HepG2 (cell line): Measurements from ENCODE around the gene UQCRC2. TPM values are rescaled to one million over a fixed set of nuclear protein-coding genes. Genes with fewer than 3 reads are reported as not detected.

ENCODE experiments used
- ATAC-seq: fragments of 200-7000 bp; cut with Tn5 transposase; 3 replicates; pipeline ENCODE4 v1.9.1; 2020; ENCODE audit warnings: mild to moderate bottlenecking, moderate library complexity
- BruUV-seq: library from RNA; stranded (reverse); fragments of 400-500 nt; replicated peaks from 2 replicates; lab custom pipeline; 2021; lab: Mats Ljungman, UMichigan
- CTCF ChIA-PET: fragments of 300-600 bp; formaldehyde crosslinking; extraction: SDS; loops from one replicate; lab custom pipeline; 2021; ENCODE audit warnings: low total read pairs, inconsistent platforms, low intra/inter-chr PET ratio; lab: Yijun Ruan, JAX
- POLR2A ChIA-PET: fragments of 350-600 bp; sonication (Branson Sonifier 250); formaldehyde crosslinking; loops from one replicate; lab custom pipeline; 2020; ENCODE audit warnings: antibody characterized with exemption, inconsistent platforms; lab: Yijun Ruan, JAX
- DNase-seq: peaks from one replicate; pipeline ENCODE4 v3.0.0-alpha.2; 2015; ENCODE audit warnings: low spot score
- FAIRE-seq: peaks from 3 replicates; lab custom pipeline; 2011; peaks lifted over from hg19 to GRCh38; lab: Jason Lieb, UNC
- H2AFZ ChIP-seq: one replicate; pipeline ENCODE4 v1.6.1; 2011; ENCODE audit warnings: low read length, inconsistent platforms
- H3K27ac ChIP-seq: fragments of 300-600 bp; 3 replicates; pipeline ENCODE4 v1.8.0; 2011; ENCODE audit warnings: mixed run types, mild to moderate bottlenecking, mixed read lengths, low read length, inconsistent platforms; ENCODE audit not compliant: insufficient read depth; ENCODE audit errors: extremely low read length
- H3K27me3 ChIP-seq, 2 experiments: fragments of 200-600 bp in 1 of 2; 2 replicates in 1 of 2; 3 replicates in 1 of 2; pipeline versions ENCODE4 v1.6.0 to v1.8.0; 2011; ENCODE audit warnings: low read length in 2 of 2, mild to moderate bottlenecking in 2 of 2, moderate library complexity in 2 of 2, inconsistent platforms in 1 of 2; ENCODE audit not compliant: insufficient read depth in 2 of 2, control insufficient read depth in 1 of 2
- H3K36me3 ChIP-seq, 2 experiments: fragments of 200-600 bp in 1 of 2; replicated peaks in 1 of 2; 2 replicates in 1 of 2; 3 replicates in 1 of 2; pipeline versions ENCODE4 v1.5.1 to v1.8.0; 2011; ENCODE audit warnings: low read length in 2 of 2, inconsistent platforms in 1 of 2; ENCODE audit not compliant: insufficient read depth in 2 of 2, control insufficient read depth in 1 of 2
- H3K4me1 ChIP-seq: 2 replicates; pipeline ENCODE4 v1.5.1; 2012; ENCODE audit warnings: low read length, inconsistent platforms; ENCODE audit not compliant: insufficient read depth
- H3K4me2 ChIP-seq: 2 replicates; pipeline ENCODE4 v1.6.0; 2011; ENCODE audit warnings: low read depth, low read length, inconsistent platforms
- H3K4me3 ChIP-seq, 3 experiments: fragments of 200-600 bp in 1 of 3; sonication (generic), shearing (Covaris generic) in 1 of 3; replicated peaks in 1 of 3; 2 replicates each; pipeline ENCODE4 v1.5.1; 2011 to 2016; ENCODE audit warnings: low read length in 3 of 3, inconsistent platforms in 2 of 3, low read depth in 2 of 3, mild to moderate bottlenecking in 2 of 3, control low read depth in 1 of 3, mixed read lengths in 1 of 3; ENCODE audit not compliant: insufficient read depth in 1 of 3
- H3K79me2 ChIP-seq: one replicate; pipeline ENCODE4 v1.6.1; 2011; ENCODE audit warnings: low read length, inconsistent platforms; ENCODE audit not compliant: insufficient read depth
- H3K9ac ChIP-seq: 2 replicates; pipeline ENCODE4 v1.6.0; 2011; ENCODE audit warnings: mild to moderate bottlenecking, low read depth, low read length, inconsistent platforms; ENCODE audit not compliant: insufficient read depth
- H3K9me3 ChIP-seq: 2 replicates; pipeline ENCODE4 v1.5.1; 2012; ENCODE audit warnings: mild to moderate bottlenecking, low read length
- H4K20me1 ChIP-seq: 2 replicates; pipeline ENCODE4 v1.6.0; 2011; ENCODE audit warnings: inconsistent platforms, mild to moderate bottlenecking, low read length, moderate library complexity; ENCODE audit not compliant: insufficient read depth
- CCDC6 ChIP-seq: sonication (generic); formaldehyde crosslinking; IDR thresholded peaks from 2 replicates; pipeline ENCODE4 v1.8.1; 2022; ENCODE audit warnings: mild to moderate bottlenecking, missing genetic modification reagents, moderate library complexity
- CEBPB ChIP-seq: IDR thresholded peaks from 2 replicates; pipeline ENCODE4 v1.6.1; 2011; ENCODE audit warnings: low read depth, low read length, improper control_type of control experiment, borderline replicate concordance
- CEBPG ChIP-seq: IDR thresholded peaks from 2 replicates; pipeline ENCODE4 v1.6.1; 2016
- CHD2 ChIP-seq: IDR thresholded peaks from 2 replicates; pipeline ENCODE4 v1.6.1; 2011; ENCODE audit warnings: low read depth, low read length, improper control_type of control experiment
- FOSL2 ChIP-seq: sonication (generic); formaldehyde crosslinking; IDR thresholded peaks from 2 replicates; pipeline ENCODE4 v1.4.0; 2020; ENCODE audit warnings: missing genetic modification reagents
- FOXA3 ChIP-seq: IDR thresholded peaks from 2 replicates; pipeline ENCODE4 v1.6.1; 2016; ENCODE audit warnings: missing genetic modification reagents, missing compliant biosample characterization
- KLF15 ChIP-seq: sonication (generic); formaldehyde crosslinking; IDR thresholded peaks from 2 replicates; pipeline ENCODE4 v1.8.1; 2023; ENCODE audit warnings: borderline replicate concordance, mild to moderate bottlenecking, inconsistent platforms, missing genetic modification reagents, mixed read lengths
- NR2F1 ChIP-seq, 2 experiments: fragments of 450-650 bp in 1 of 2; formaldehyde crosslinking in 1 of 2; IDR thresholded peaks; 2 replicates each; pipeline versions ENCODE4 v1.5.0 to v1.6.1; 2016 to 2020; ENCODE audit warnings: mild to moderate bottlenecking in 1 of 2, missing compliant biosample characterization in 1 of 2, missing genetic modification reagents in 1 of 2, moderate library complexity in 1 of 2
- TSC22D2 ChIP-seq: sonication (generic); formaldehyde crosslinking; IDR thresholded peaks from 2 replicates; pipeline ENCODE4 v1.5.1; 2020; ENCODE audit warnings: missing genetic modification reagents, mild to moderate bottlenecking, borderline replicate concordance
- ZMYM2 ChIP-seq: sonication (generic); formaldehyde crosslinking; IDR thresholded peaks from 2 replicates; pipeline ENCODE4 v1.8.0; 2022; ENCODE audit warnings: mild to moderate bottlenecking, missing genetic modification reagents
- ZNF143 ChIP-seq: sonication (generic); formaldehyde crosslinking; IDR thresholded peaks from 2 replicates; pipeline ENCODE4 v1.4.0; 2020; ENCODE audit warnings: missing genetic modification reagents
- WGBS: methylation state at CpG from one replicate; pipeline ENCODE4 v1.1.6; 2017; ENCODE audit warnings: low lambda C conversion rate; 5-methylcytosine and 5-hydroxymethylcytosine counted together
- in situ Hi-C: cut with HindIII; loops from 2 replicates; pipeline ENCODE4 v1.10.0; 2017; ENCODE audit warnings: low pct_unique_long_range_greater_than_20kb; ENCODE audit not compliant: extremely low pct_ligation_motif_present
- intact Hi-C: fragments of 100-400 bp; cut with micrococcal nuclease; formaldehyde crosslinking; loops from one replicate; pipeline ENCODE4 v1.10.0; 2022; ENCODE audit not compliant: unreplicated experiment
- polyA plus RNA-seq, 8 experiments: library from polyadenylated mRNA; depleted of rRNA in 3 of 8; stranded (reverse) in 7 of 8; unstranded in 1 of 8; fragments of >200 nt; fragmentation: Illumina TruSeq in 4 of 8; extraction: Trizol in 4 of 8; gene quantifications; 2 replicates each; pipeline versions ENCODE4 v1.2.1 to v1.2.3, GENCODE V29; 2011 to 2016; ENCODE audit warnings: low read depth in 4 of 8, missing spikeins in 1 of 8, mixed read lengths in 1 of 8; ENCODE audit not compliant: insufficient read depth in 1 of 8
- total RNA-seq, 5 experiments: library from RNA; depleted of rRNA; stranded (reverse); fragments of >200 nt; fragmentation: Illumina TruSeq; extraction: Trizol; gene quantifications; 2 replicates each; pipeline ENCODE4 v1.2.3, GENCODE V29; 2016; ENCODE audit warnings: low read depth in 1 of 5
- TF ChIP-seq, protein P1 (sequence below): sonication (generic); formaldehyde crosslinking; IDR thresholded peaks from 2 replicates; pipeline ENCODE4 v1.5.0; 2020; ENCODE audit warnings: mild to moderate bottlenecking, missing genetic modification reagents, borderline replicate concordance
- TF ChIP-seq, protein P2 (sequence below): sonication (generic); formaldehyde crosslinking; IDR thresholded peaks from 2 replicates; pipeline ENCODE4 v1.5.0; 2020; ENCODE audit warnings: mild to moderate bottlenecking, missing genetic modification reagents, moderate library complexity
- TF ChIP-seq, protein P3 (sequence below): sonication (generic); formaldehyde crosslinking; IDR thresholded peaks from 2 replicates; pipeline ENCODE4 v1.4.0; 2020; ENCODE audit warnings: missing genetic modification reagents, borderline replicate concordance
- TF ChIP-seq, protein P4 (sequence below): sonication (generic); formaldehyde crosslinking; IDR thresholded peaks from 2 replicates; pipeline ENCODE4 v1.5.0; 2020; ENCODE audit warnings: missing genetic modification reagents

The UQCRC2 gene
- total and polyA plus RNA-seq, 2 of the 13 experiments (the other 11 are each of a cell fraction or from before 2014, with no cell fraction given), result 442 to 536 TPM

DNA sequence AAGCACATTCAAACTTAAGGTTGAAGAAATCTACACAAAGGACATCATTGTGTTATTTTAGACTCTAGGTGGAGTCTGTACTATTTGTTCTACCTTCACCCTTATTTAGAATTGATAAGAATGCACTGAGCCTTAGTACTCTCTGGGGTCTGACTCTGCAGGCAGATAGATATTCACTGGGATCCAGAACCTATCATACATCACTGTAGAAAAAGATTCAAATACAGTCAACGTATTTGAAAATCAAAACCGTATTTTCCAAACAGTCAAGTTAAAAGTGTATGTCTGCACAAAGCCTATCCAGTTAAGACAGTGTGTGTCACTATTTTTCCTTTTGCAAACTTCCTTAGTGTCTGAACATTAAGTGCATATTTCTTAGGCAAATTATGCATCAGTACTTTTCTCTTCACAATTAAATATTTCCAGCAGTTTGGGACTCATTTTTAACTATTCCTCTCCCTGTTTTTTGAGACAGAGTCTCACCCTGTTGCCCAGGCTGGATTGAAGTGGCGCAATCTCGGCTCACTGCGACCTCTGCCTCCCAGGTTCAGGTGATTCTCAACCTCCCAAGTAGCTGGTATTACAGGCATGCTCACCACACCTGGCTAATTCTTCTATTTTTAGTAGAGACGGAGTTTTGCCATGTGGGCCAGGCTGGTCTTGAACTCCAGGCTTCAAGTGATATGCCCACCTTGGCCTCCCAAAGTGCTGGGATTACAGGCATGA lies 77.1 kb downstream of the UQCRC2 start:
- in situ Hi-C loops (no loop called here), intact Hi-C loops (no loop called here)
- FAIRE-seq, result peak; percentile 42
- peak; percentile 85 for DNase-seq
- BruUV-seq, result no TSS peak
- Histone ChIP-seq H3K4me2 (peak overlapping the region; percentile 65), H4K20me1 (peaks cover 5% of the 10 kb centered on the region), H3K4me3 (peak overlapping the region in 2 of 3 experiments; percentile 2 to 26; a peak in 1 of 6 replicates), H3K79me2 (peaks cover 59% of the 10 kb centered on the region), H3K36me3 (peaks cover 0 to 4% of the 10 kb centered on the region in 2 experiments; a peak in 4 of 5 replicates), H3K27me3 (no peaks in the 10 kb centered on the region), H2AFZ (no peak overlapping the region), H3K9me3 (no peaks in the 10 kb centered on the region), H3K27ac (peak overlapping the region; percentile 66), H3K4me1 (peaks cover 66% of the 10 kb centered on the region), H3K9ac (peak overlapping the region; percentile 28; the same call in 1 of the 2 replicates)
- WGBS, result 36% methylated on average over 6 of the region's 6 CpGs
- ChIA-PET CTCF (interaction anchor here (1.1 kb wide), 1 partner anchor 159 kb away, joined by 3 read pairs; no protein-coding TSS in a partner anchor), POLR2A (interaction anchor here (0.8 kb wide), 3 partner anchors 14 to 22 kb away, joined by 3 to 4 read pairs (median 3); no protein-coding TSS in a partner anchor)
- ATAC-seq, result peak; percentile 96
- TF ChIP-seq, protein P1, sequence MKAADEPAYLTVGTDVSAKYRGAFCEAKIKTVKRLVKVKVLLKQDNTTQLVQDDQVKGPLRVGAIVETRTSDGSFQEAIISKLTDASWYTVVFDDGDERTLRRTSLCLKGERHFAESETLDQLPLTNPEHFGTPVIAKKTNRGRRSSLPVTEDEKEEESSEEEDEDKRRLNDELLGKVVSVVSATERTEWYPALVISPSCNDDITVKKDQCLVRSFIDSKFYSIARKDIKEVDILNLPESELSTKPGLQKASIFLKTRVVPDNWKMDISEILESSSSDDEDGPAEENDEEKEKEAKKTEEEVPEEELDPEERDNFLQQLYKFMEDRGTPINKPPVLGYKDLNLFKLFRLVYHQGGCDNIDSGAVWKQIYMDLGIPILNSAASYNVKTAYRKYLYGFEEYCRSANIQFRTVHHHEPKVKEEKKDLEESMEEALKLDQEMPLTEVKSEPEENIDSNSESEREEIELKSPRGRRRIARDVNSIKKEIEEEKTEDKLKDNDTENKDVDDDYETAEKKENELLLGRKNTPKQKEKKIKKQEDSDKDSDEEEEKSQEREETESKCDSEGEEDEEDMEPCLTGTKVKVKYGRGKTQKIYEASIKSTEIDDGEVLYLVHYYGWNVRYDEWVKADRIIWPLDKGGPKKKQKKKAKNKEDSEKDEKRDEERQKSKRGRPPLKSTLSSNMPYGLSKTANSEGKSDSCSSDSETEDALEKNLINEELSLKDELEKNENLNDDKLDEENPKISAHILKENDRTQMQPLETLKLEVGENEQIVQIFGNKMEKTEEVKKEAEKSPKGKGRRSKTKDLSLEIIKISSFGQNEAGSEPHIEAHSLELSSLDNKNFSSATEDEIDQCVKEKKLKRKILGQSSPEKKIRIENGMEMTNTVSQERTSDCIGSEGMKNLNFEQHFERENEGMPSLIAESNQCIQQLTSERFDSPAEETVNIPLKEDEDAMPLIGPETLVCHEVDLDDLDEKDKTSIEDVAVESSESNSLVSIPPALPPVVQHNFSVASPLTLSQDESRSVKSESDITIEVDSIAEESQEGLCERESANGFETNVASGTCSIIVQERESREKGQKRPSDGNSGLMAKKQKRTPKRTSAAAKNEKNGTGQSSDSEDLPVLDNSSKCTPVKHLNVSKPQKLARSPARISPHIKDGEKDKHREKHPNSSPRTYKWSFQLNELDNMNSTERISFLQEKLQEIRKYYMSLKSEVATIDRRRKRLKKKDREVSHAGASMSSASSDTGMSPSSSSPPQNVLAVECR (CRISPR knock-in tag), result peak; percentile 34; the same call in 1 of the 2 replicates
- TF ChIP-seq FOSL2 (CRISPR knock-in tag), result peak; percentile 52
- 0 out of 2 replicates have a peak, but pooled peaks have one; percentile 27 for TF ChIP-seq ZMYM2 (CRISPR knock-in tag)
- peak; percentile 89 for TF ChIP-seq CEBPB
- no peak for TF ChIP-seq CHD2
- TF ChIP-seq NR2F1 (CRISPR knock-in tag; IDR thresholded peaks at IDR 0.05), result no peak; a peak in 1 of 4 replicates
- TF ChIP-seq FOXA3 (CRISPR knock-in tag), result peak; percentile 36
- TF ChIP-seq ZNF143 (CRISPR knock-in tag), result no peak
- TF ChIP-seq KLF15 (CRISPR knock-in tag), result no peak
- TF ChIP-seq, protein P2, sequence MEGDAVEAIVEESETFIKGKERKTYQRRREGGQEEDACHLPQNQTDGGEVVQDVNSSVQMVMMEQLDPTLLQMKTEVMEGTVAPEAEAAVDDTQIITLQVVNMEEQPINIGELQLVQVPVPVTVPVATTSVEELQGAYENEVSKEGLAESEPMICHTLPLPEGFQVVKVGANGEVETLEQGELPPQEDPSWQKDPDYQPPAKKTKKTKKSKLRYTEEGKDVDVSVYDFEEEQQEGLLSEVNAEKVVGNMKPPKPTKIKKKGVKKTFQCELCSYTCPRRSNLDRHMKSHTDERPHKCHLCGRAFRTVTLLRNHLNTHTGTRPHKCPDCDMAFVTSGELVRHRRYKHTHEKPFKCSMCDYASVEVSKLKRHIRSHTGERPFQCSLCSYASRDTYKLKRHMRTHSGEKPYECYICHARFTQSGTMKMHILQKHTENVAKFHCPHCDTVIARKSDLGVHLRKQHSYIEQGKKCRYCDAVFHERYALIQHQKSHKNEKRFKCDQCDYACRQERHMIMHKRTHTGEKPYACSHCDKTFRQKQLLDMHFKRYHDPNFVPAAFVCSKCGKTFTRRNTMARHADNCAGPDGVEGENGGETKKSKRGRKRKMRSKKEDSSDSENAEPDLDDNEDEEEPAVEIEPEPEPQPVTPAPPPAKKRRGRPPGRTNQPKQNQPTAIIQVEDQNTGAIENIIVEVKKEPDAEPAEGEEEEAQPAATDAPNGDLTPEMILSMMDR (CRISPR knock-in tag), result peak; percentile 28; the same call in 1 of the 2 replicates
- TF ChIP-seq TSC22D2, result no peak
- TF ChIP-seq, protein P3, sequence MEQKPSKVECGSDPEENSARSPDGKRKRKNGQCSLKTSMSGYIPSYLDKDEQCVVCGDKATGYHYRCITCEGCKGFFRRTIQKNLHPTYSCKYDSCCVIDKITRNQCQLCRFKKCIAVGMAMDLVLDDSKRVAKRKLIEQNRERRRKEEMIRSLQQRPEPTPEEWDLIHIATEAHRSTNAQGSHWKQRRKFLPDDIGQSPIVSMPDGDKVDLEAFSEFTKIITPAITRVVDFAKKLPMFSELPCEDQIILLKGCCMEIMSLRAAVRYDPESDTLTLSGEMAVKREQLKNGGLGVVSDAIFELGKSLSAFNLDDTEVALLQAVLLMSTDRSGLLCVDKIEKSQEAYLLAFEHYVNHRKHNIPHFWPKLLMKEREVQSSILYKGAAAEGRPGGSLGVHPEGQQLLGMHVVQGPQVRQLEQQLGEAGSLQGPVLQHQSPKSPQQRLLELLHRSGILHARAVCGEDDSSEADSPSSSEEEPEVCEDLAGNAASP, result 0 out of 2 replicates have a peak, but pooled peaks have one; percentile 23
- 0 out of 2 replicates have a peak, but pooled peaks have one; percentile 0 for TF ChIP-seq CCDC6
- peak; percentile 92 for TF ChIP-seq CEBPG (CRISPR knock-in tag)
- TF ChIP-seq, protein P4, sequence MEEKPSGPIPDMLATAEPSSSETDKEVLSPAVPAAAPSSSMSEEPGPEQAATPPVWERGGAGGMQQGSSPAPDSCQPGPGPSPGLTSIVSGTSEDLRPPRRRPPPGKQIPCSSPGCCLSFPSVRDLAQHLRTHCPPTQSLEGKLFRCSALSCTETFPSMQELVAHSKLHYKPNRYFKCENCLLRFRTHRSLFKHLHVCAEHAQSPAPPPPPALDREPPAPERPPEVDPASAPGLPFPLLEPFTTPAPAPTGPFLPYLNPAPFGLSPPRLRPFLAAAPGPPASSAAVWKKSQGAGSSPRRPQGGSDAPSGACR (CRISPR knock-in tag), result no peak
